ENCODE results near the gene FAM107A.

The FAM107A gene

GRCh38 chr3:58622892-58623291, 45.7 kb upstream of the FAM107A start:
- H3K36me3 ChIP-seq = no peaks in the 10 kb centered on the region
- no peaks in the 10 kb centered on the region for H3K9me3 ChIP-seq
- intact Hi-C loops (cut with DNase I; ENCODE audit: low total_unique reads) = no loop called here
- peaks cover 0 to 8% of the 10 kb centered on the region in 2 donors for H3K27me3 ChIP-seq
- TF ChIP-seq CTCF (IDR thresholded peaks at IDR 0.05) = no peak
- H3K27ac ChIP-seq = no peak overlapping the region
- DNase-seq = no peak
- H3K4me3 ChIP-seq = no peak overlapping the region
- peaks cover 0 to 17% (median 5%) of the 10 kb centered on the region in 4 donors for H3K4me1 ChIP-seq

- no peak overlapping the region for H3K27ac ChIP-seq
- peaks cover 0 to 8% of the 10 kb centered on the region in 2 donors for H3K27me3 ChIP-seq
- H3K4me3 ChIP-seq = no peak overlapping the region
- DNase-seq = no peak
- no peak for TF ChIP-seq CTCF (IDR thresholded peaks at IDR 0.05)
- intact Hi-C loops (cut with DNase I; ENCODE audit: low total_unique reads) = no loop called here
- H3K4me1 ChIP-seq = peaks cover 0 to 12% (median 2%) of the 10 kb centered on the region in 4 donors
- H3K9me3 ChIP-seq = no peaks in the 10 kb centered on the region
- H3K36me3 ChIP-seq = no peaks in the 10 kb centered on the region
Measured at GRCh38 chr3:58622436-58622835, 45.2 kb upstream of the FAM107A start.

GRCh38 chr3:58621086-58621830, 44.1 kb upstream of the FAM107A start:
- Histone ChIP-seq H3K27ac (no peak overlapping the region), H3K4me3 (no peak overlapping the region), H3K4me1 (peaks cover 0 to 5% (median 0%) of the 10 kb centered on the region in 4 donors), H3K9me3 (no peaks in the 10 kb centered on the region), H3K27me3 (peaks cover 0 to 4% of the 10 kb centered on the region in 2 donors), H3K36me3 (no peaks in the 10 kb centered on the region)
- DNase-seq = no peak
- intact Hi-C loops (cut with DNase I; ENCODE audit: low total_unique reads) = no loop called here
- TF ChIP-seq CTCF (IDR thresholded peaks at IDR 0.05) = no peak

- Histone ChIP-seq H3K27ac (no peak overlapping the region), H3K4me1 (peaks cover 0 to 3% (median 0%) of the 10 kb centered on the region in 4 donors)
- TF ChIP-seq CTCF (IDR thresholded peaks at IDR 0.05) = no peak
Measured at GRCh38 chr3:58620421-58620820, 43.2 kb upstream of the FAM107A start.

GRCh38 chr3:58617338-58617761, 40.2 kb upstream of the FAM107A start:
- no peaks in the 10 kb centered on the region for H3K27me3 ChIP-seq
- intact Hi-C loops (cut with DNase I; ENCODE audit: low total_unique reads) = no loop called here
- H3K4me1 ChIP-seq = no peaks in the 10 kb centered on the region
- no peak overlapping the region for H3K27ac ChIP-seq
- no peaks in the 10 kb centered on the region for H3K9me3 ChIP-seq
- no peak for TF ChIP-seq CTCF (IDR thresholded peaks at IDR 0.05)
- H3K36me3 ChIP-seq = no peaks in the 10 kb centered on the region
- peak in 1 of 2 donors; percentile 57 for DNase-seq
- no peak overlapping the region for H3K4me3 ChIP-seq

More at GRCh38 chr3:58620421-58620820, 43.2 kb upstream of the FAM107A start:
- H3K4me3 ChIP-seq = no peak overlapping the region
- no peak for DNase-seq
- H3K36me3 ChIP-seq = no peaks in the 10 kb centered on the region
- peaks cover 0 to 4% of the 10 kb centered on the region in 2 donors for H3K27me3 ChIP-seq
- H3K9me3 ChIP-seq = no peaks in the 10 kb centered on the region
- intact Hi-C loops (cut with DNase I; ENCODE audit: low total_unique reads) = no loop called here

All from tibial artery (tissue), 4 donors.